ENCODE measurements around the gene ACHE. TPM values are rescaled to one million over a fixed set of nuclear protein-coding genes. Genes with fewer than 3 reads are reported as not detected.
A peak's percentile ranks its signal among the peaks of the same experiment; 100 is the strongest.

ACHE gene
- total RNA-seq, 6 experiments from 2014 or later = 0.59 to 6.0 (median 3.0) TPM

DNA sequence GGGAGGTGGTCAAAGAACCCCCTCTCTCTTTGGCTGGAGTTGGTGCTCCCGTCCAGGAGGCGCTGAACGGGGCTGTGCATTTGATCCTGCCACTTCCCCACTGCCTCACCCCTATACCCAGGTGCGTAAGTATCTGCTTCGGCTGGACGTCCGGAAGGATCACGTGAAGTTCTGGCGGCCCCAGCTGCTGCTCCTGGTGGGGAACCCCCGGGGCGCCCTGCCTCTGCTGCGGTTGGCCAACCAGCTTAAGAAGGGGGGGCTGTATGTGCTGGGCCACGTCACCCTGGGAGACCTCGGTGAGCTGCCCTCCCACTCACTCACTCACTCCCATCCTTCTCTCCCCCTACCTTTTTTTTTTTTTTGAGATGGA is 34.1 kb downstream of the ACHE start:
- intact Hi-C loops (cut with DNase I) = no loop called here
- no peaks in the 10 kb centered on the region for H3K9me3 ChIP-seq
- peaks cover 0 to 17% (median 3%) of the 10 kb centered on the region in 4 donors for H3K4me1 ChIP-seq
- H3K27ac ChIP-seq = no peak overlapping the region
- H3K4me3 ChIP-seq = no peak overlapping the region
- WGBS (ENCODE audit: insufficient coverage, low coverage, low lambda C conversion rate, missing lambda C conversion rate) = 93% methylated on average over 6 of the region's 14 CpGs
- ATAC-seq (no peak), DNase-seq (no peak)
- no peaks in the 10 kb centered on the region for H3K27me3 ChIP-seq
- TF ChIP-seq POLR2A (IDR thresholded peaks at IDR 0.05) = no peak
- TF ChIP-seq, protein P1, sequence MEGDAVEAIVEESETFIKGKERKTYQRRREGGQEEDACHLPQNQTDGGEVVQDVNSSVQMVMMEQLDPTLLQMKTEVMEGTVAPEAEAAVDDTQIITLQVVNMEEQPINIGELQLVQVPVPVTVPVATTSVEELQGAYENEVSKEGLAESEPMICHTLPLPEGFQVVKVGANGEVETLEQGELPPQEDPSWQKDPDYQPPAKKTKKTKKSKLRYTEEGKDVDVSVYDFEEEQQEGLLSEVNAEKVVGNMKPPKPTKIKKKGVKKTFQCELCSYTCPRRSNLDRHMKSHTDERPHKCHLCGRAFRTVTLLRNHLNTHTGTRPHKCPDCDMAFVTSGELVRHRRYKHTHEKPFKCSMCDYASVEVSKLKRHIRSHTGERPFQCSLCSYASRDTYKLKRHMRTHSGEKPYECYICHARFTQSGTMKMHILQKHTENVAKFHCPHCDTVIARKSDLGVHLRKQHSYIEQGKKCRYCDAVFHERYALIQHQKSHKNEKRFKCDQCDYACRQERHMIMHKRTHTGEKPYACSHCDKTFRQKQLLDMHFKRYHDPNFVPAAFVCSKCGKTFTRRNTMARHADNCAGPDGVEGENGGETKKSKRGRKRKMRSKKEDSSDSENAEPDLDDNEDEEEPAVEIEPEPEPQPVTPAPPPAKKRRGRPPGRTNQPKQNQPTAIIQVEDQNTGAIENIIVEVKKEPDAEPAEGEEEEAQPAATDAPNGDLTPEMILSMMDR (IDR thresholded peaks at IDR 0.05) = no peak
- H3K36me3 ChIP-seq = peaks cover 0 to 6% (median 0%) of the 10 kb centered on the region in 4 donors

DNA sequence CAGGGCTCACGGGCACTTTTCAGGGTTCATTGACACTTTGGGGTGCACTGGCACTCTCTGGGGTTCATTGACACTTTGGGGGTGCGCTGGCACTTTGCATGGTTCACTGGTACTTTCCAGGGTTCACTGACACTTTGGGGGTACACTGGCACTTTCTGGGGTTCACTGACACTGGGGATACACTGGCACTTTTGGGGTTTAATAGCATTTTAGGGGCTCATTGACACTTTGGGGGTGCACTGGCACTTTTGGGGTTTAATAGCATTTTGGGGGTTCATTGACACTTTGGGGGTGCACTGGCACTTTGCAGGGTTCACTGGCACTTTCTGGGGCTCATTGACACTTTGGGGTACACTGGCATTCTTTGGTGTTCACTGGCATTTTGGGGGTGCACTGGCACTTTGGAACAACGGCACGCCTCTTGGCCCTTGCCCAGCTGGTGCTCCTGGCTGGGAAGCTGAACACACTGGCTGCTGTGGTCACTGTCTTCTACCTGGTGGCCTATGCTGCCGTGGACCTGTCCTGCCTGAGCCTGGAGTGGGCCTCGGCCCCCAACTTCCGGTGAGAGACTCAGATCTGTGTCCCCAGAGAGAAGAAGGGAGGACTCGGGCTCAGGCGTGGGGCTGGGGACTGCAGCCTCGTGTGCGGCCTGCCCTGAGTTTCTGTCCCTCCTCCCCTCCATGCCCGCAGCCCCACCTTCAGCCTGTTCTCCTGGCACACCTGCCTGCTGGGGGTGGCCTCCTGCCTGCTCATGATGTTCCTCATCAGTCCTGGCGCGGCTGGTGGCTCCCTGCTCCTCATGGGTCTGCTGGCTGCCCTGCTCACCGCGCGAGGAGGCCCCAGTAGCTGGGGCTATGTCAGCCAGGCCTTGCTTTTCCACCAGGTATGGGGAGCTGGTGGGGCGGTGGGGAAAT is 34.7 kb downstream of the ACHE start:
- Histone ChIP-seq H3K4me1 (peaks cover 0 to 15% (median 3%) of the 10 kb centered on the region in 4 donors), H3K27ac (no peak overlapping the region), H3K27me3 (no peaks in the 10 kb centered on the region), H3K4me3 (no peak overlapping the region), H3K9me3 (no peaks in the 10 kb centered on the region), H3K36me3 (peaks cover 0 to 6% (median 0%) of the 10 kb centered on the region in 4 donors)
- no peak for TF ChIP-seq POLR2A (IDR thresholded peaks at IDR 0.05)
- TF ChIP-seq, protein P1 (IDR thresholded peaks at IDR 0.05) = no peak
- ATAC-seq (no peak), DNase-seq (no peak)
- 100% methylated on average over 6 of the region's 18 CpGs for WGBS (ENCODE audit: insufficient coverage, low coverage, low lambda C conversion rate, missing lambda C conversion rate)
- intact Hi-C loops (cut with DNase I) = no loop called here

DNA sequence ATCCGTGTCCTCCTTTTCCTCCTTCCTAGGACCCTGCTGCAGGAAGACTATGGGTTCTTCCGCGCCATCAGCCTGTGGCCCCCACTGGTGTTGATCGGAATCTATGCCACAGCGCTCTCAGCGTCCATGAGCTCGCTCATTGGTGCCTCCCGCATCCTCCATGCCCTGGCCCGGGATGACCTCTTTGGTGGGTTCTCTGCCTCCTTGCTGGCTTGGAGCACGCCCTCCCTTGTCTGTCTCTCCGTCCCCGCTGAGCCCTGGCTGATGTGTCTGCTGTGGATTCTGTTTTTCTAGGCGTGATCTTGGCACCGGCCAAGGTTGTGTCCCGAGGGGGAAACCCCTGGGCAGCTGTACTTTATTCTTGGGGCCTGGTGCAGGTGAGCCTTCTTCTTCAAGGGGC is 35.8 kb downstream of the ACHE start:
- Histone ChIP-seq H3K4me1 (peaks cover 0 to 15% (median 3%) of the 10 kb centered on the region in 4 donors), H3K4me3 (no peak overlapping the region), H3K27me3 (no peaks in the 10 kb centered on the region), H3K27ac (no peak overlapping the region), H3K9me3 (no peaks in the 10 kb centered on the region), H3K36me3 (peaks cover 0 to 6% (median 0%) of the 10 kb centered on the region in 4 donors)
- intact Hi-C loops (cut with DNase I) = loop anchor here in 1 of 2 donors (10.0 kb wide), 1 partner anchor 145 kb away; no protein-coding TSS in a partner anchor
- DNase-seq (peak in 1 of 3 donors; percentile 33), ATAC-seq (no peak)
- WGBS (ENCODE audit: insufficient coverage, low coverage, low lambda C conversion rate, missing lambda C conversion rate) = 82% methylated on average over 11 of the region's 15 CpGs
- TF ChIP-seq, protein P1 (IDR thresholded peaks at IDR 0.05) = no peak
- no peak for TF ChIP-seq POLR2A (IDR thresholded peaks at IDR 0.05)

DNA sequence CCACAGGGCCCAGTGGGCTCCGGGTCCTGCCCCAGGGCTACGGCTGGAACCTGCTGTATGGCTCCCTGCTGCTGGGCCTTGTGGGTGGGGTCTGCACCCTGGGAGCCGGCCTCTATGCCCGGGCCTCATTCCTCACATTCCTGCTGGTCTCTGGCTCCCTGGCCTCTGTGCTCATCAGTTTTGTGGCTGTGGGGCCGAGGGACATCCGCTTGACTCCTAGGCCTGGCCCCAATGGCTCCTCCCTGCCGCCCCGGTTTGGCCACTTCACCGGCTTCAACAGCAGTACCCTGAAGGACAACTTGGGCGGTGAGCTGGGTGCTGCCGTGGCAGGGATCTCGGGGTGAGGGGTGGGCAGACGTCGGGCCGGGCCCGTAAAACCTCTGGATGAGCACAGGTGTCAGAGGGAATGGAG is 38.8 kb downstream of the ACHE start:
- ATAC-seq (no peak), DNase-seq (no peak)
- Histone ChIP-seq H3K9me3 (no peaks in the 10 kb centered on the region), H3K36me3 (peaks cover 0 to 6% (median 0%) of the 10 kb centered on the region in 4 donors), H3K27me3 (no peaks in the 10 kb centered on the region), H3K4me3 (no peak overlapping the region), H3K4me1 (peaks cover 0 to 6% (median 0%) of the 10 kb centered on the region in 4 donors), H3K27ac (no peak overlapping the region)
- intact Hi-C loops (cut with DNase I) = loop anchor here in 1 of 2 donors (10.0 kb wide), 1 partner anchor 142 kb away; no protein-coding TSS in a partner anchor
- WGBS (ENCODE audit: insufficient coverage, low coverage, low lambda C conversion rate, missing lambda C conversion rate) = no CpG with 5 or more reads among the region's 16 CpGs
- TF ChIP-seq, protein P1 (IDR thresholded peaks at IDR 0.05) = no peak
- TF ChIP-seq POLR2A (IDR thresholded peaks at IDR 0.05) = no peak
